AG09319 (cell line): Measurements from ENCODE around the gene GLOD4.

Experiments used
- DNase-seq: peaks from one replicate; pipeline ENCODE4 v3.0.0-alpha.2; 2010; ENCODE audit warnings: low read depth; ENCODE audit errors: extremely low read depth
- TF ChIP-seq, protein P1 (sequence below): IDR thresholded peaks from 2 replicates; pipeline ENCODE4 v1.5.1; 2011; ENCODE audit warnings: low read depth, mild to moderate bottlenecking, inconsistent platforms, low read length, moderate library complexity

The GLOD4 gene

DNA sequence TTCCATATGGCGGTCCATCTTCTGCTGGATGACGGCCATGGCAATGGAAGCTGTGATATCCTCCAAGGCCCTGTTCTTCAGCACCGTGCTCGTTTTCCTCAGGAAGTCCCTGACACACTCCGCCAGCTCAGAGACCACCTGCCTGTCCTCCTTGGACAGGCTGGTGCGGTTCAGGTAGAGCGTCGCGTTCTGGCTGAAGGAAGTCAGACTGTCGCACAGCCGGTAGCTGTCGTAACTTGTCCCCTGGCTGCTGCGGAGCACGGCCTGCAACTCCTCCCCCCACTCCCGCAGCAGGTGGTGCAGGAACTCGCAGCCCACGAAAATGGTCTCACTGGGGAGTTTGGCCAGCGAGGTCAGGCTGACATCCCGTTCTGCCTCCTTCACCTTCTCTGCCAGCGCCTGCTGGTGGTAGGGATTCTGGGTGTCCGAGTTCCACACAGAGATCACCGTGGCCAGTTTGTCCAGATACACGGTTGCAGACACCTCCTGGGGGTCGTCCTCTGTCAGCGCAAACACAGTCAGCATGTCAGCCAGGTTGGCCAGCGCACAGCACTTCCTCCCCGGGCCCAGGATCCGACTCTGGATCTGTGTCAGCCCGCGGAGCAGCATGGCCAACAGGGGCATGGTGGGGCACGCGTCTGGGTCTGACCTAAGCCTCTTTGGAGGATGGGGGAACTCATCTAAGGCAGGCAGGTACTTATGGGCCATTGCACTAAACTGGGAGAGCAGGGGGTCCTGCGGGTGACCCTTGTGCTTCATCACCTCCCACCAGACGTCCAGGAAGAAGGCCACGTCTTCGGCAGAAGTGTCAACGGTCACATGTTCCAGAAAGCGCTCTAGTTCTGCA, 35.1 kb downstream of the GLOD4 start:
- TF ChIP-seq, protein P1, sequence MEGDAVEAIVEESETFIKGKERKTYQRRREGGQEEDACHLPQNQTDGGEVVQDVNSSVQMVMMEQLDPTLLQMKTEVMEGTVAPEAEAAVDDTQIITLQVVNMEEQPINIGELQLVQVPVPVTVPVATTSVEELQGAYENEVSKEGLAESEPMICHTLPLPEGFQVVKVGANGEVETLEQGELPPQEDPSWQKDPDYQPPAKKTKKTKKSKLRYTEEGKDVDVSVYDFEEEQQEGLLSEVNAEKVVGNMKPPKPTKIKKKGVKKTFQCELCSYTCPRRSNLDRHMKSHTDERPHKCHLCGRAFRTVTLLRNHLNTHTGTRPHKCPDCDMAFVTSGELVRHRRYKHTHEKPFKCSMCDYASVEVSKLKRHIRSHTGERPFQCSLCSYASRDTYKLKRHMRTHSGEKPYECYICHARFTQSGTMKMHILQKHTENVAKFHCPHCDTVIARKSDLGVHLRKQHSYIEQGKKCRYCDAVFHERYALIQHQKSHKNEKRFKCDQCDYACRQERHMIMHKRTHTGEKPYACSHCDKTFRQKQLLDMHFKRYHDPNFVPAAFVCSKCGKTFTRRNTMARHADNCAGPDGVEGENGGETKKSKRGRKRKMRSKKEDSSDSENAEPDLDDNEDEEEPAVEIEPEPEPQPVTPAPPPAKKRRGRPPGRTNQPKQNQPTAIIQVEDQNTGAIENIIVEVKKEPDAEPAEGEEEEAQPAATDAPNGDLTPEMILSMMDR: no peak
- no peak for DNase-seq

DNA sequence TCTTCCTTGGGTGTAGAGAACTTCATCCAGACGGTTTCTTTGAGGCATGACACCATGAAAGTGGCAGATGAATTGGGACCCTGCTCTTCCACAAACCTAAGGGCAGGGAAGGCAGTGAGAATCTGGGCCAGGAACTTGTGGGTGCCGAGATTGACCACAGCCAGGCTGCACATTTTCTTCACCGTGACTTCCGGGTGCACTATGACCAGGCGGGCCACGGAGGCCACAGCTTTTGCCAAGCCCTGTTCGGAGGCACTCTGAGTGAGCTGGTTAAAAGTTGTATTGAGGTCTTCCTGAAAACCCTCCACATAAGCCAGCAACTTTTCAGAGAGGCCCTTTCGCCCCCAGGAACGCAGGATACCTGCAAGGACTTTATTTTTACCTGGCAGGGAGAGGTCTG, 35.9 kb downstream of the GLOD4 start:
- DNase-seq: no peak
- TF ChIP-seq, protein P1: no peak

DNA sequence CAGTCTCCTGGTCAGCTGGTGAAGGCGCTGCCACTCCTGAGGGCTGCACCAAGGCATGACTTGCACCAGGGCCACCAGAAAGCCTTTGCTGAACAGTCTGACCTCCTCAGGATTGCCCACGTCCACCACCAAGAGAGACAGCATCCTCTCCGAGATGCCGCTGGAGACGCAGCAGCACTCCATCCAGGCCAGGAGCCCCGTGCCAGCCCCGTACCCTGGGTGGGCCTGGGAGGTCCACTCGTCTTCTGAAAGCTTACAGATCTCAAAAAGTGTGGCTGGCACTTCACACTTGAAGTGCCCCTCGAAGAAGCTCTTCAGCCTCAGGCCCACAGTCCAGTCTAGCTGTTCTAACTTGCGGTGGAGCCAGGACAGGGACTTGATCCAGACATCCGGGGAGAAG, 36.7 kb downstream of the GLOD4 start:
- TF ChIP-seq, protein P1: no peak
- DNase-seq: no peak

DNA sequence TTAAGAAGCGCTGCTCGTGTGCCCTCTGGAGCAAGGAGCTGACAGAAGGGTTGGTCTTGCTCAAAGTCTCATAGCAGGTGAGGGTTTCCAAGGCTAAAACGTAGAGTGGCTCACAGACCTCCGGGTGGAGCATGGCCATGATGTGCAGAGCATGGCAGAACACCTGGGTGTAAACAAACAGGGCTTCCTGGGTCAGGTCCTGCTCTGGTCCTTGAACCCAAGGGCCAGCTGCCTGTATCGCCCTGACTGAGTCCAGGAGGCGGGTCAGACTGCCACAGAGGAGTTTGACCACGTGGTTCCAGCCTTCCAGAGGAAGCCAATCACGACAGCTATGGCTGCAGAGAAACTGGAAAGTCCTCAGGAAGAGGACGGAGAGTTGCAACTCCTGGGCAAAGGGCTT, 37.1 kb downstream of the GLOD4 start:
- no peak for DNase-seq
- TF ChIP-seq, protein P1: no peak

DNA sequence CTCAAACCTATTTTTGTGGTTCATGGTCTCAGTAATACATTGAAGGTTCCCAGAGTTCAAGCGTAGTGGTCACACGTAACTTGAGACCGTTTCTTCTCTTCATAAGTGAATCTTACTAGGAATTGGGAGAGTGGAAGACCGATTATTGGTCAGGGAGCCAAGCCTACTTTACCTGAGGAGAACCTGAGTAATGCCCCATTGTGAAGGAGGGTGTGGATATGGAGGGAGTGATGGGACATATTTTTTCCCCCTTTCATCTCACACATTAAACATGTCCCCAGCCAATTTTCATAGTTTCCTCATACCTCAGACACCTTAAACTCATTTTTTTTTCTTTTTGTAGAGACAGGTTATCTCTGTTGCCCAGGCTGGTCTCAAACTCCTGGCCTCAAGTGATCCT, 38.9 kb downstream of the GLOD4 start:
- TF ChIP-seq, protein P1: no peak
- DNase-seq: no peak

DNA sequence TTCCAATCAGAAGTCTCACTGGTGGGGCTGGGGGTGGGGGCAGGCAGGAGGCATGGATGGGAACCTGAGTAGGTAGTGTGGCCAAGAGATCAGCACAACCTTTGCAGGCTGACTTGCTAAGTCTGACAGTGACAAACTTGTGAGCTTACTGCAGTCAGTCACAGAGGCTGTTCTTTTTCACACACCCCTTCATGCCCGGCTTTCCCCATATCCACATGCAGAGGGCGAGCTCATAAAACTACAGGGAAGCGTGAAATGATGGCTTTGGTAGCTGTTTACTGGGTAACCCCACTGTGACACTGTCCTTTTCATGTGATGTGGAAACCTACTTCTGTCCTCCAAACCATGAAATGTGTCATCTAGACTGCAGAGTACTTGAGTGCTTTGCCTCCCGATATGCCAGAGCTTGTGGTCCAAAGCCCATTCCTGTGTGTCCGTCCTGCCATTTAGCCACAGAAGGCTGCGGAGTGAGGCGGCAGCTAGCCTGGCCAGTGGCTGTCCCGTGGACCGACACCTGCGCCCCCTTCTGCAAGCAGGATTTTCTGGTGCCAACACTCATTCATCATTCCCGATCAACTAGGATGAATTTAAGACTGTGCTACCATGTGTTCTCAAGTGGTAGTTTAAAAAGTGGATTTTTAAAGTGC, 39.8 kb downstream of the GLOD4 start:
- DNase-seq: no peak
- TF ChIP-seq, protein P1: no peak
